ENCODE results near the gene PIEZO1. TPM values are rescaled to one million over a fixed set of nuclear protein-coding genes. Genes with fewer than 3 reads are reported as not detected.

The PIEZO1 gene
- total RNA-seq, 4 donors from 2014 or later: 105 to 248 (median 172) TPM

DNA sequence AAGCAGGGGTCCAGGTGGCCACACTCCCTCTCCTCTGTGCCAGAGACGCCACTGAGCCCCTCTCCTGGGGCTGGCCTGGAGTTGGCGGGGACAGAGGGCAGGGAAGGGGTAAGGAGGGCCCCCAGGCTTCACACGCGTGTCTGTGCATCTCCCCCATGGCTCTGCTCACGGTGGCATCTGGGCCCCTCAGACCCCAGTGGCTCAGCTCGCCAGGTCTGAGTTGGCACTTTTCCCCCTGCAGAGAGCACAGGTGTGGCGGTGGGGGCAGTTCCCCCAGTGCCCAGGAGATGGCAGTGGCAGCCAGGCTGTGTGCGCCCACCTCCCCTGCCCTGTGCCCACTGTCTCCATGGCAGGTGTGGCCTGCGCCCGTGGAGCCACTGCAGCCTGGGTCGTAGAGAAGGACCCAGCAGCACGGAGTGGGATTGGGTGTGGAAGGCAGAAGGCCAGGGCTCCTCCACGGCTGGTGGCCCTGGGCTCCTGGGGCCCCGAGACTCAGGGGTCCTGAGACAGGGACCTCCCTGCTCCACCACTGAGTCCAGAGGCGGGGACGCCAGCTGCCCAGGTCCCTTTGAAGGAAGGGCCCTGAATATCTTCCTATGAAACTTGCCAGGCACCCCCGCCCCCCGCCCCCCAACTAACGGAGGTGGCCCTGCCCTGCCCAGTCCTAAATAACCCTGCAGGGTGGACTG lies 31.0 kb upstream of the PIEZO1 start:
- no peaks in the 10 kb centered on the region for H3K27me3 ChIP-seq
- H3K36me3 ChIP-seq: peaks cover 0 to 9% of the 10 kb centered on the region in 2 donors
- H3K9me3 ChIP-seq: no peaks in the 10 kb centered on the region
- no peak overlapping the region for H3K4me3 ChIP-seq
- peaks cover 0 to 25% (median 7%) of the 10 kb centered on the region in 3 donors for H3K4me1 ChIP-seq
- no CpG with 5 or more reads among the region's 19 CpGs for WGBS, 2 donors (ENCODE audit: low coverage in 1 of 2)
- no peak overlapping the region for H3K27ac ChIP-seq
- no peak for ATAC-seq
- TF ChIP-seq, protein P1, sequence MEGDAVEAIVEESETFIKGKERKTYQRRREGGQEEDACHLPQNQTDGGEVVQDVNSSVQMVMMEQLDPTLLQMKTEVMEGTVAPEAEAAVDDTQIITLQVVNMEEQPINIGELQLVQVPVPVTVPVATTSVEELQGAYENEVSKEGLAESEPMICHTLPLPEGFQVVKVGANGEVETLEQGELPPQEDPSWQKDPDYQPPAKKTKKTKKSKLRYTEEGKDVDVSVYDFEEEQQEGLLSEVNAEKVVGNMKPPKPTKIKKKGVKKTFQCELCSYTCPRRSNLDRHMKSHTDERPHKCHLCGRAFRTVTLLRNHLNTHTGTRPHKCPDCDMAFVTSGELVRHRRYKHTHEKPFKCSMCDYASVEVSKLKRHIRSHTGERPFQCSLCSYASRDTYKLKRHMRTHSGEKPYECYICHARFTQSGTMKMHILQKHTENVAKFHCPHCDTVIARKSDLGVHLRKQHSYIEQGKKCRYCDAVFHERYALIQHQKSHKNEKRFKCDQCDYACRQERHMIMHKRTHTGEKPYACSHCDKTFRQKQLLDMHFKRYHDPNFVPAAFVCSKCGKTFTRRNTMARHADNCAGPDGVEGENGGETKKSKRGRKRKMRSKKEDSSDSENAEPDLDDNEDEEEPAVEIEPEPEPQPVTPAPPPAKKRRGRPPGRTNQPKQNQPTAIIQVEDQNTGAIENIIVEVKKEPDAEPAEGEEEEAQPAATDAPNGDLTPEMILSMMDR (IDR thresholded peaks at IDR 0.05): peak in 3 of 4 experiments; percentile 41 to 67 (median 51)
- TF ChIP-seq EP300 (IDR thresholded peaks at IDR 0.05) (no peak), POLR2AphosphoS5 (IDR thresholded peaks at IDR 0.05) (no peak), POLR2A (IDR thresholded peaks at IDR 0.05) (no peak)

DNA sequence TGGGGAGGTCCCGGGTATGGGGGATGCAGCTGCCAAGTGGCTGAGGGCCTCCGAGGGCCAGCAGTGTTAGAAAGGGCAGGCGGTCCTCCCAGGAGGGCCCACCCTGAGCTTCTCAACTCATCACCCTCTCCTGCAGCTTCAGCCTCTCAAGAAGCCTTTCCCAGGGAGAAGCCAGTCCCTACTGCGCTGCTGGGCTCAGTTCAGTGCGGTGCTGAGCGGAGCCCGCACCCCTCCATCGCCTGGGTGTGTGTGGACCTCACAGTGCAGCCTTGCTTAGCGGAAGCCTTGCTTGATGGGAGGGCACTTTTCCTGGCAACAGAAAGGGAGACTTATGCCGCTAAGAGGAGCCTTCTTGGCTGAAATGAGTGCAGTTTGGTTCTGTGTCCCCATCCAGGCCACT lies 30.2 kb upstream of the PIEZO1 start:
- 75% methylated on average over 5 of the region's 10 CpGs; no CpG with 5 or more reads in 1 of the 2 donors for whole genome bisulfite sequencing, 2 donors (ENCODE audit: low coverage in 1 of 2)
- Histone ChIP-seq H3K9me3 (no peaks in the 10 kb centered on the region), H3K4me1 (peaks cover 0 to 33% (median 15%) of the 10 kb centered on the region in 3 donors), H3K4me3 (no peak overlapping the region), H3K27me3 (no peaks in the 10 kb centered on the region), H3K27ac (no peak overlapping the region), H3K36me3 (peaks cover 0 to 2% of the 10 kb centered on the region in 2 donors)
- TF ChIP-seq EP300 (IDR thresholded peaks at IDR 0.05) (no peak), POLR2AphosphoS5 (IDR thresholded peaks at IDR 0.05) (no peak), POLR2A (IDR thresholded peaks at IDR 0.05) (no peak)
- TF ChIP-seq, protein P1 (IDR thresholded peaks at IDR 0.05): no peak
- no peak for ATAC-seq

DNA sequence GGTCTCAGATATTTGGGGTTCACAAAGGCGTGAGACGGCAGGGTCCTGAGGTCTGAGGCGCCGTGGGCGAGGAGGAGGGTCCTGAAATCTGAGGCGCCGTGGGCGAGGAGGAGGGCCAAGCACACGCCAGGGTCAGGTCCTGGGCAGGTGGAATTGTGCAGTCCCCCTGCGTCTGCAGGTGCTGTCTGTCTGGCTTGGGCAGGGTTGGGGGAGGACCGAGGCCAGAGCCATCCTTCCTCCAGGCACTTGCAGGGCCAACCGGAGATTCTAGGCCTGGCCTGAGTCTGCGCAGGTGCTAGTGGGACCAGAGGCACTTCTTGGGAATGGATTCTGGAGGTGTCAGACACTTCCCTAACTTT lies 29.1 kb upstream of the PIEZO1 start:
- no peak overlapping the region for H3K27ac ChIP-seq
- H3K27me3 ChIP-seq: no peaks in the 10 kb centered on the region
- H3K4me1 ChIP-seq: peaks cover 0 to 44% (median 22%) of the 10 kb centered on the region in 3 donors
- no peak overlapping the region for H3K4me3 ChIP-seq
- WGBS, 2 donors (ENCODE audit: low coverage in 1 of 2): 71% methylated on average over 10 of the region's 13 CpGs; no CpG with 5 or more reads in 1 of the 2 donors
- no peak for ATAC-seq
- TF ChIP-seq POLR2AphosphoS5 (IDR thresholded peaks at IDR 0.05) (no peak), EP300 (IDR thresholded peaks at IDR 0.05) (no peak)
- TF ChIP-seq, protein P1 (IDR thresholded peaks at IDR 0.05): no peak
- H3K36me3 ChIP-seq: peaks cover 0 to 12% of the 10 kb centered on the region in 2 donors
- H3K9me3 ChIP-seq: no peaks in the 10 kb centered on the region

DNA sequence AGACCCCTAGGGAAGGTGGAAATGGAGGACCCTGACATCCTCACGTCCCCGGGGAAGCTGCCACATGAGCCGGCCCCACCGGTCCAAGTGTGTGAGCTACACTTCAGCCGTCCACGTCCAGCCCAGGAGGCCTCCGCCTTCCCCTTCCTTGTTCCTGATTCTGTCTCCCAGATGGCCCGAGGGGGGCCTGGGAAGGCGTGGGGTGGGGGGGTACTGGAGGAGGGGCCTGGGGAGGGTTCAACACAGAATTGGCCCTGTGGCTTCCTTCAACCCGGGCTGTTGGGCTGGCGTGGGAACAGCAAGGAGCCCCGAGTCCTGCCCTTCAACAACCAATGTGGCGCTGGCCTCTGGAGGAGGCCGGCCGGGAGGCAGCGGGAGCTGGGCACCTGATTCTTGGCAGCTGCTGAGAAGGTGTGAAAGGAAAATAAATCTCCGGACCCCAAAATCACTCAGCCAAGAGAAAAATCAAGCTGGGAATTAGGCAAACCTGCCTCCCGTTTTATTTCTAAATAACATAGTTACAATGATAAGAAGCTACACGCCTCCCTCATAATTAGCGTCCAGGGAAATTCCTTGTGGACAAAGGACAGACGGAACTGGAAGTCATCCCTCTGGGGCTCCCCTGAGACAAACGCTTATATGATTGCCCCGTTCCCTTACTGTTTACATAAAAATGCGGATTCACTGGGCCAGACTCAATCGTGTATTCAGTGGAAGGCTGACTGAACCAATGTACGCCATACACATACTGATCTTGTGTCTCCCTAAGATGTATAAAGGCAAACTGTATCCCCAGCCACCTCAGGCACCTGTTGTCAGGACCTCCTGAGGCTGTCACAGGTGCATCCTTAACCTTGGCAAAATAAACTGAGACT lies 28.5 kb upstream of the PIEZO1 start:
- Histone ChIP-seq H3K27me3 (no peaks in the 10 kb centered on the region), H3K4me3 (no peak overlapping the region), H3K36me3 (peaks cover 0 to 19% of the 10 kb centered on the region in 2 donors), H3K27ac (peak overlapping the region in 3 of 4 donors; percentile 90 to 97 (median 93)), H3K4me1 (peaks cover 0 to 45% (median 22%) of the 10 kb centered on the region in 3 donors), H3K9me3 (no peaks in the 10 kb centered on the region)
- 42 to 47% methylated on average over 7 to 15 of the region's 26 CpGs for WGBS, 2 donors (ENCODE audit: low coverage in 1 of 2)
- ATAC-seq: no peak
- TF ChIP-seq, protein P1 (IDR thresholded peaks at IDR 0.05): no peak
- TF ChIP-seq EP300 (IDR thresholded peaks at IDR 0.05) (no peak), POLR2A (IDR thresholded peaks at IDR 0.05) (no peak), POLR2AphosphoS5 (IDR thresholded peaks at IDR 0.05) (no peak)
